IMR-90 (cell line): Measurements from ENCODE around the gene NACC2. TPM values are rescaled to one million over a fixed set of nuclear protein-coding genes. Genes with fewer than 3 reads are reported as not detected.

Source experiments
- ATAC-seq: fragments of 200-7000 bp; cut with Tn5 transposase; 2 replicates; pipeline ENCODE4 v1.9.1; 2020; ENCODE audit warnings: low read depth, mild to moderate bottlenecking, moderate library complexity
- BruUV-seq: library from RNA; stranded (reverse); fragments of 400-500 nt; replicated peaks from 2 replicates; lab custom pipeline; 2021; lab: Mats Ljungman, UMichigan
- CTCF ChIA-PET: fragments of 300-600 bp; formaldehyde crosslinking; extraction: SDS; loops from one replicate; lab custom pipeline; 2021; ENCODE audit warnings: antibody characterized with exemption; lab: Yijun Ruan, JAX
- POLR2A ChIA-PET: fragments of 300-600 bp; sonication (Branson Sonifier 250); formaldehyde crosslinking; loops from one replicate; lab custom pipeline; 2022; ENCODE audit warnings: antibody characterized with exemption; ENCODE audit not compliant: unreplicated experiment; lab: Charles Lee
- DNase-seq: peaks from one replicate; pipeline ENCODE4 v3.0.0; 2013
- H2AFZ ChIP-seq: replicated peaks from 2 replicates; pipeline ENCODE3; 2013; ENCODE audit warnings: low read length, mild to moderate bottlenecking; ENCODE audit not compliant: poor library complexity
- H2AK5ac ChIP-seq: 2 replicates; pipeline ENCODE4 v1.6.1; 2013; ENCODE audit warnings: low read depth, low read length, inconsistent platforms
- H2AK9ac ChIP-seq: replicated peaks from 2 replicates; pipeline ENCODE3; 2013; ENCODE audit warnings: mild to moderate bottlenecking, low read depth, low read length, moderate library complexity; ENCODE audit not compliant: poor library complexity
- H2BK120ac ChIP-seq: 2 replicates; pipeline ENCODE4 v1.6.1; 2013; ENCODE audit warnings: low read depth, low read length, inconsistent platforms
- H2BK15ac ChIP-seq: 3 replicates; pipeline ENCODE4 v1.6.1; 2013; ENCODE audit warnings: low read depth, low read length, inconsistent platforms
- H2BK20ac ChIP-seq: 2 replicates; pipeline ENCODE4 v1.6.1; 2013; ENCODE audit warnings: low read depth, mild to moderate bottlenecking, inconsistent platforms, low read length, moderate library complexity
- H2BK5ac ChIP-seq: 2 replicates; pipeline ENCODE4 v1.6.1; 2013; ENCODE audit warnings: mild to moderate bottlenecking, low read depth, low read length, inconsistent platforms; ENCODE audit not compliant: poor library complexity, severe bottlenecking
- H3K14ac ChIP-seq: replicated peaks from 2 replicates; pipeline ENCODE4 v1.6.1; 2013; ENCODE audit warnings: low read depth, low read length, inconsistent platforms
- H3K18ac ChIP-seq: 2 replicates; pipeline ENCODE4 v1.6.1; 2013; ENCODE audit warnings: low read depth, low read length, control low read depth
- H3K23ac ChIP-seq: 2 replicates; pipeline ENCODE4 v1.6.1; 2013; ENCODE audit warnings: low read depth, low read length, inconsistent platforms
- H3K27ac ChIP-seq: 2 replicates; pipeline ENCODE4 v1.5.1; 2013; ENCODE audit warnings: mild to moderate bottlenecking, control low read depth, low read length; ENCODE audit not compliant: insufficient read depth
- H3K27me3 ChIP-seq: 2 replicates; pipeline ENCODE4 v1.6.1; 2013; ENCODE audit warnings: low read length; ENCODE audit not compliant: control insufficient read depth, insufficient read depth
- H3K36me3 ChIP-seq: 2 replicates; pipeline ENCODE4 v1.6.1; 2013; ENCODE audit warnings: low read length, mixed read lengths; ENCODE audit not compliant: control insufficient read depth, insufficient read depth
- H3K4ac ChIP-seq: 2 replicates; pipeline ENCODE4 v1.6.1; 2013; ENCODE audit warnings: low read depth, low read length, inconsistent platforms
- H3K4me1 ChIP-seq: 2 replicates; pipeline ENCODE4 v1.6.1; 2013; ENCODE audit warnings: low read length, mixed read lengths; ENCODE audit not compliant: control insufficient read depth, insufficient read depth
- H3K4me2 ChIP-seq: 2 replicates; pipeline ENCODE4 v1.6.1; 2013; ENCODE audit warnings: low read depth, mild to moderate bottlenecking, control low read depth, low read length, moderate library complexity
- H3K4me3 ChIP-seq: 2 replicates; pipeline ENCODE4 v1.5.1; 2013; ENCODE audit warnings: low read depth, mild to moderate bottlenecking, control low read depth, low read length, moderate library complexity; ENCODE audit not compliant: insufficient read depth
- H3K56ac ChIP-seq: 2 replicates; pipeline ENCODE4 v1.6.1; 2013; ENCODE audit warnings: low read length, inconsistent platforms; ENCODE audit not compliant: insufficient read depth; ENCODE audit errors: extremely low read depth
- H3K79me1 ChIP-seq, 2 experiments: 2 replicates each; pipeline ENCODE4 v1.6.1; 2013; ENCODE audit warnings: low read length in 2 of 2, inconsistent platforms in 1 of 2, low read depth in 1 of 2
- H3K9ac ChIP-seq: 2 replicates; pipeline ENCODE4 v1.6.1; 2013; ENCODE audit warnings: low read depth, low read length, control low read depth
- H3K9me1 ChIP-seq: 2 replicates; pipeline ENCODE4 v1.6.1; 2013; ENCODE audit warnings: low read length, inconsistent platforms; ENCODE audit not compliant: insufficient read depth
- H3K9me3 ChIP-seq: 2 replicates; pipeline ENCODE4 v1.6.1; 2013; ENCODE audit warnings: low read length; ENCODE audit not compliant: control insufficient read depth, insufficient read depth
- H4K20me1 ChIP-seq: 2 replicates; pipeline ENCODE4 v1.6.1; 2013; ENCODE audit warnings: low read length, inconsistent platforms; ENCODE audit not compliant: insufficient read depth
- H4K5ac ChIP-seq: 2 replicates; pipeline ENCODE4 v1.6.1; 2013; ENCODE audit warnings: mild to moderate bottlenecking, low read depth, low read length, control low read depth
- H4K8ac ChIP-seq, 2 experiments: 2 replicates each; pipeline ENCODE4 v1.6.1; 2013; ENCODE audit warnings: low read depth in 2 of 2, low read length in 2 of 2, control low read depth in 1 of 2, inconsistent platforms in 1 of 2
- H4K91ac ChIP-seq: 2 replicates; pipeline ENCODE4 v1.6.1; 2013; ENCODE audit warnings: low read depth, low read length, inconsistent platforms; ENCODE audit not compliant: insufficient read depth
- BHLHE40 ChIP-seq: fragments of 150-350 bp; IDR thresholded peaks from 2 replicates; pipeline ENCODE4 v1.6.1; 2016; ENCODE audit warnings: mild to moderate bottlenecking, low read depth, low read length
- CEBPB ChIP-seq: IDR thresholded peaks from 2 replicates; pipeline ENCODE4 v1.6.1; 2012; ENCODE audit warnings: low read depth, low read length, improper control_type of control experiment
- FOS ChIP-seq: fragments of 150-350 bp; IDR thresholded peaks from 2 replicates; pipeline ENCODE4 v1.6.1; 2016; ENCODE audit warnings: low read depth, low read length
- MAFK ChIP-seq: IDR thresholded peaks from 2 replicates; pipeline ENCODE4 v1.6.1; 2012; ENCODE audit warnings: low read depth, low read length, improper control_type of control experiment
- MAZ ChIP-seq: IDR thresholded peaks from 2 replicates; pipeline ENCODE4 v1.6.1; 2012; ENCODE audit warnings: low read depth, mild to moderate bottlenecking, low read length, improper control_type of control experiment, moderate library complexity, borderline replicate concordance
- MXI1 ChIP-seq: IDR thresholded peaks from 2 replicates; pipeline ENCODE4 v1.6.1; 2012; ENCODE audit warnings: low read depth, mild to moderate bottlenecking, low read length, moderate library complexity, borderline replicate concordance
- NFE2L2 ChIP-seq: fragments of 150-350 bp; IDR thresholded peaks from 2 replicates; pipeline ENCODE4 v1.6.1; 2016; ENCODE audit warnings: low read depth, mild to moderate bottlenecking, low read length
- POLR2A ChIP-seq: IDR thresholded peaks from 2 replicates; pipeline ENCODE4 v1.6.1; 2012; ENCODE audit warnings: mild to moderate bottlenecking, low read depth, low read length
- RAD21 ChIP-seq: IDR thresholded peaks from 2 replicates; pipeline ENCODE4 v1.6.1; 2012; ENCODE audit warnings: low read length, improper control_type of control experiment
- RCOR1 ChIP-seq: IDR thresholded peaks from 2 replicates; pipeline ENCODE4 v1.6.1; 2012; ENCODE audit warnings: mild to moderate bottlenecking, low read length, improper control_type of control experiment; ENCODE audit not compliant: insufficient replicate concordance
- RFX5 ChIP-seq: IDR thresholded peaks from 2 replicates; pipeline ENCODE4 v1.8.0; 2012; ENCODE audit warnings: low read depth, mild to moderate bottlenecking, low read length, moderate library complexity
- WGBS, 2 experiments: methylation state at CpG; one replicate each; pipeline versions ENCODE4 v1.1.5 to v1.1.7; 2013; ENCODE audit warnings: missing lambda C conversion rate in 2 of 2; ENCODE audit not compliant: insufficient read length in 1 of 2; ENCODE audit errors: extremely low coverage in 2 of 2; 5-methylcytosine and 5-hydroxymethylcytosine counted together
- dilution Hi-C: fragments of 300-500 bp; cut with HindIII; formaldehyde crosslinking; loops from one replicate; pipeline ENCODE4 v1.14.3; 2018; ENCODE audit warnings: low sequenced_read_pairs; ENCODE audit not compliant: unreplicated experiment
- in situ Hi-C: fragments of 300-500 bp; cut with MboI; formaldehyde crosslinking; loops from 3 replicates; pipeline ENCODE4 v1.14.3; 2019; ENCODE audit warnings: low sequenced_read_pairs, inconsistent platforms, mixed read lengths
- intact Hi-C: fragments of 100-400 bp; cut with micrococcal nuclease; formaldehyde crosslinking; loops from 2 replicates; pipeline ENCODE4 v1.10.0; 2022
- polyA plus RNA-seq, 3 experiments: library from polyadenylated mRNA; depleted of rRNA; stranded (reverse); fragments of >200 nt; gene quantifications; 2 replicates each; pipeline ENCODE4 v1.2.3, GENCODE V29; 2012; ENCODE audit warnings: low replicate concordance in 1 of 3
- total RNA-seq: library from RNA; depleted of rRNA; stranded (reverse); fragments of >200 nt; gene quantifications from 2 replicates; pipeline ENCODE4 v1.2.3, GENCODE V29; 2012
- TF ChIP-seq, protein P1 (sequence below): fragments of 150-350 bp; IDR thresholded peaks from 2 replicates; pipeline ENCODE4 v1.6.1; 2016; ENCODE audit warnings: low read depth, mild to moderate bottlenecking, low read length, moderate library complexity, borderline replicate concordance
- TF ChIP-seq, protein P2 (sequence below): conservative IDR thresholded peaks from 2 replicates; pipeline ENCODE4 v1.5.1; 2012; ENCODE audit warnings: mild to moderate bottlenecking, low read depth, low read length, improper control_type of control experiment

Gene NACC2
- total and polyA plus RNA-seq, 2 of the 4 experiments (the other 2 are of a cell fraction), result 7.9 to 19.0 TPM

DNA sequence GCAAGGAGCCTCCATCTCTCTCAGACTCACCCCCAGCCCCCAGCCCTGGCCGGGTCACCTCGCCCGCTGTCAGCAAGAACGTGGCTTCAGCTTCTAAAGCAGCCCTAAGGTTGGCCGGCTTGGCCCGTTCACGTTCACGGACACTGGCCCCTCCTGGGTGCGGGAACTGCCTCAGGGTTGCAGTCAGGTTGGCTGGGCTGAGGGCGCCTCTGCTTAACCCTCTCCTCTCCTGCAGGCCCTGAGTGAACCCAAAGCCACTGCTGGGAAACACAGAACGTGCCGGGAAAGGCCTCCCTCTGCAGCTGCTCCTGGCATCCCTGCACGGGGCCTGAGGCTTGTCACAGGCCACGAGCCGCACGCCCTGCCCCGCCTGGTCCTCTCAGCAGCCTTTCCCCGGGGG lies 93.9 kb downstream of the NACC2 start:
- Histone ChIP-seq H3K4me3 (no peak overlapping the region), H2BK5ac (no peak overlapping the region), H3K23ac (no peak overlapping the region), H3K79me1 (no peaks in the 10 kb centered on the region; a peak in 2 of 4 replicates), H3K4me1 (peaks cover 6% of the 10 kb centered on the region; the same call in 1 of the 2 replicates), H3K56ac (no peak overlapping the region), H4K20me1 (no peaks in the 10 kb centered on the region), H3K18ac (no peak overlapping the region), H4K91ac (no peak overlapping the region), H2BK20ac (no peak overlapping the region), H3K36me3 (no peaks in the 10 kb centered on the region), H2BK15ac (no peak overlapping the region), H3K9me1 (no peaks in the 10 kb centered on the region), H3K9ac (no peak overlapping the region), H3K27me3 (no peaks in the 10 kb centered on the region), H3K4me2 (no peak overlapping the region), H3K27ac (no peak overlapping the region), H3K4ac (no peak overlapping the region), H2AK5ac (no peak overlapping the region), H2AK9ac (peak overlapping the region; percentile 16), H3K14ac (no peak overlapping the region), H4K8ac (no peak overlapping the region), H4K5ac (no peak overlapping the region), H2AFZ (no peak overlapping the region), H2BK120ac (no peak overlapping the region), H3K9me3 (no peaks in the 10 kb centered on the region)
- ChIA-PET CTCF (no interaction called here), POLR2A (no interaction called here)
- in situ Hi-C loops (no loop called here), dilution Hi-C loops (no loop called here), intact Hi-C loops (no loop called here)
- no peak for TF ChIP-seq POLR2A
- TF ChIP-seq MAFK, result no peak
- TF ChIP-seq FOS, result no peak
- TF ChIP-seq MXI1, result no peak
- TF ChIP-seq, protein P1, sequence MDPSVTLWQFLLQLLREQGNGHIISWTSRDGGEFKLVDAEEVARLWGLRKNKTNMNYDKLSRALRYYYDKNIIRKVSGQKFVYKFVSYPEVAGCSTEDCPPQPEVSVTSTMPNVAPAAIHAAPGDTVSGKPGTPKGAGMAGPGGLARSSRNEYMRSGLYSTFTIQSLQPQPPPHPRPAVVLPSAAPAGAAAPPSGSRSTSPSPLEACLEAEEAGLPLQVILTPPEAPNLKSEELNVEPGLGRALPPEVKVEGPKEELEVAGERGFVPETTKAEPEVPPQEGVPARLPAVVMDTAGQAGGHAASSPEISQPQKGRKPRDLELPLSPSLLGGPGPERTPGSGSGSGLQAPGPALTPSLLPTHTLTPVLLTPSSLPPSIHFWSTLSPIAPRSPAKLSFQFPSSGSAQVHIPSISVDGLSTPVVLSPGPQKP, result no peak
- no peak for TF ChIP-seq CEBPB
- TF ChIP-seq RCOR1, result no peak
- TF ChIP-seq, protein P2, sequence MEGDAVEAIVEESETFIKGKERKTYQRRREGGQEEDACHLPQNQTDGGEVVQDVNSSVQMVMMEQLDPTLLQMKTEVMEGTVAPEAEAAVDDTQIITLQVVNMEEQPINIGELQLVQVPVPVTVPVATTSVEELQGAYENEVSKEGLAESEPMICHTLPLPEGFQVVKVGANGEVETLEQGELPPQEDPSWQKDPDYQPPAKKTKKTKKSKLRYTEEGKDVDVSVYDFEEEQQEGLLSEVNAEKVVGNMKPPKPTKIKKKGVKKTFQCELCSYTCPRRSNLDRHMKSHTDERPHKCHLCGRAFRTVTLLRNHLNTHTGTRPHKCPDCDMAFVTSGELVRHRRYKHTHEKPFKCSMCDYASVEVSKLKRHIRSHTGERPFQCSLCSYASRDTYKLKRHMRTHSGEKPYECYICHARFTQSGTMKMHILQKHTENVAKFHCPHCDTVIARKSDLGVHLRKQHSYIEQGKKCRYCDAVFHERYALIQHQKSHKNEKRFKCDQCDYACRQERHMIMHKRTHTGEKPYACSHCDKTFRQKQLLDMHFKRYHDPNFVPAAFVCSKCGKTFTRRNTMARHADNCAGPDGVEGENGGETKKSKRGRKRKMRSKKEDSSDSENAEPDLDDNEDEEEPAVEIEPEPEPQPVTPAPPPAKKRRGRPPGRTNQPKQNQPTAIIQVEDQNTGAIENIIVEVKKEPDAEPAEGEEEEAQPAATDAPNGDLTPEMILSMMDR, result no peak
- no peak for TF ChIP-seq RFX5
- TF ChIP-seq NFE2L2, result no peak
- no peak for TF ChIP-seq MAZ
- TF ChIP-seq RAD21, result no peak
- no peak for TF ChIP-seq BHLHE40
- ATAC-seq (no peak), DNase-seq (no peak)
- 50% methylated on average over 1 of the region's 18 CpGs; no CpG with 5 or more reads in 1 of the 2 experiments for WGBS, 2 experiments
- no TSS peak for BruUV-seq
